Muscle layer of duodenum (tissue), 2 donors: ENCODE measurements around the gene PRICKLE4.
A peak's percentile ranks its signal among the peaks of the same experiment; 100 is the strongest.

Experiments
- H3K27ac ChIP-seq: one replicate; pipeline ENCODE4 v1.7.0; 2013; ENCODE audit warnings: mild to moderate bottlenecking, low read length
- H3K27me3 ChIP-seq: one replicate; pipeline ENCODE4 v1.7.0; 2013; ENCODE audit warnings: low read depth, mild to moderate bottlenecking, control low read depth, low read length
- H3K36me3 ChIP-seq, 2 donors: one replicate each; pipeline ENCODE4 v1.7.0; 2013; ENCODE audit warnings: low read length in 2 of 2, control low read depth in 1 of 2, mild to moderate bottlenecking in 1 of 2; ENCODE audit not compliant: insufficient read depth in 2 of 2, control insufficient read depth in 1 of 2
- H3K4me1 ChIP-seq, 2 donors: one replicate each; pipeline ENCODE4 v1.7.0; 2013; ENCODE audit warnings: low read length in 2 of 2, mild to moderate bottlenecking in 2 of 2, control low read depth in 1 of 2, moderate library complexity in 1 of 2; ENCODE audit not compliant: insufficient read depth in 2 of 2, control insufficient read depth in 1 of 2
- H3K4me3 ChIP-seq, 2 donors: one replicate each; pipeline ENCODE4 v1.7.0; 2013; ENCODE audit warnings: low read length in 2 of 2, low read depth in 1 of 2, mild to moderate bottlenecking in 1 of 2
- H3K9me3 ChIP-seq, 2 donors: one replicate each; pipeline ENCODE4 v1.7.0; 2013; ENCODE audit warnings: low read length in 2 of 2, control low read depth in 1 of 2, mild to moderate bottlenecking in 1 of 2; ENCODE audit not compliant: control insufficient read depth in 1 of 2
- donor health status: healthy.

PRICKLE4 gene, protein sequence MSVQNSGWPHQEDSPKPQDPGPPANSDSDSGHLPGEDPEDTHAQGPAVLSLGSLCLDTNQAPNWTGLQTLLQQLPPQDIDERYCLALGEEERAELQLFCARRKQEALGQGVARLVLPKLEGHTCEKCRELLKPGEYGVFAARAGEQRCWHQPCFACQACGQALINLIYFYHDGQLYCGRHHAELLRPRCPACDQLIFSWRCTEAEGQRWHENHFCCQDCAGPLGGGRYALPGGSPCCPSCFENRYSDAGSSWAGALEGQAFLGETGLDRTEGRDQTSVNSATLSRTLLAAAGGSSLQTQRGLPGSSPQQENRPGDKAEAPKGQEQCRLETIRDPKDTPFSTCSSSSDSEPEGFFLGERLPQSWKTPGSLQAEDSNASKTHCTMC

DNA sequence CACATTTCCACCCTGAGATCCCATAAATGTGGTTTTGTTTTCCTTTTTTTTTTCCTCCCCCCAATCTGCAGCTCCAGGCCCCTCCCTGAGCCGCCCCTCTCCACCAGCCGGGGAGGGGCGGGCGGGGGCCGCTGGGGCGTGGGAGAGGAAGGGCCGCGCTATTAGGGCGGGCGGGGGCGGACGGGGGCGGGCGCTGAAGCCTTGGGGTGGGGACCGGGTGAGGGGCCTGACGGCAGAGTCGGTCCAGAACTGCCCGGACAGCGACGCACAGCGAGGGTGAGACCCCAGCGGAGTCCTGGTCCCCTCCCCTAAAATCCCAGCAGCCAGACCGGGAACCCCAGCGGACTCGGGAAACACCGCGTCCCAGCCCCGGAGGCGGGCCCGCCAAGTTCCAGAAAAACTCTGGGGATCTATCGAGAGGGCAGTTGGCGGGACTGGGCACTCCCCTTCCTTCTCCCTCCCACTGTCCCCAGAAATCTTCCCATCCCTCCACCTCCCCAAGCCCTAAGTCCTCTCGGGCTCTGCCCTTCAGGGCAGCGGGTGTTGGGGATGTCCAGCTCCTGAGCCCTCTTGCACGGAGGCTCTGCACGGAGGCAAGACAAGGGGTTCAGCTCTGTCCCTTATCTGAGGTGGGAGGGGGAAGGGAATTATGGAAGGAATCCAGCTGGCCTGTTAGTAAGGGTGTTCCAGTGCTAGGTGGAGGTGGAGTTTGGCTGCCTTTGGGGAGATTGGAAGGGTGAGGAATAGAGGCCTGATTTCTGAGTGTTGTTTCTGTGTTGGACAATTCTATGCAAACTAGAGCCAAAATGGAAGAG lies at the start of gene PRICKLE4:
PRICKLE4 (plus strand) TSS at position 232 of the 815 bp plus-strand sequence. CDS start 2,692 bp downstream, outside the sequence.
- Histone ChIP-seq H3K27ac (peak within 1 kb of the TSS; percentile 72), H3K36me3 (peaks cover 0 to 11% of the 10 kb centered on the region in 2 donors), H3K27me3 (no peaks in the 10 kb centered on the region), H3K4me1 (peaks cover 20 to 38% of the 10 kb centered on the region in 2 donors), H3K9me3 (no peaks in the 10 kb centered on the region), H3K4me3 (peak within 1 kb of the TSS; percentile 80 to 87)

DNA sequence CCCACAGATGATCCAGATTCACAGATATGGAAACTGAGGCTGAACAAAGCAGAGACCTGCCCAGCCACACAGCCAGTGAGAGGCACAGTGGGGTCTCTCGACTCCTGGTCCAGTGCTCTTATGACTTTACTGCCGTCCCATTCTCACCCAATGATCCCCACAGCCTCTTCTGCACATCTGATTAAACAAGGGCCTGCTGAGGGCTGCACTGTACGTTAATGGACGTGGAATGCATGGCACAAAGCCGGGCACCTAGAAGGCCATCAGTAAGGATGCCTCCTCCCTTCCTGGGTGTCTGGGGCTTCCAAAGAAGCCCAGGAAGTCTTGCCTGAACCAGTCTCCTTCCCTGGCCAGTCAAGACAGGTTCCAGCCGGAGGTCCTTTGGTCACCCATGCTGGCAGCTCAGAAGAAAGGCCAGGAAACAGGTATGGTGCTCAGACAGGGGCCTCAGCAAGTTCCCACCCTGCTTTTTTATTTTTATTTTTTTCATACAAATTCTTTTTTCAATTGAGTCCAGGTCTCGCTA lies 49.0 kb upstream of the PRICKLE4 start:
- Histone ChIP-seq H3K36me3 (no peaks in the 10 kb centered on the region), H3K4me3 (no peak overlapping the region), H3K4me1 (peaks cover 10 to 55% of the 10 kb centered on the region in 2 donors), H3K27ac (no peak overlapping the region), H3K9me3 (no peaks in the 10 kb centered on the region), H3K27me3 (no peaks in the 10 kb centered on the region)

DNA sequence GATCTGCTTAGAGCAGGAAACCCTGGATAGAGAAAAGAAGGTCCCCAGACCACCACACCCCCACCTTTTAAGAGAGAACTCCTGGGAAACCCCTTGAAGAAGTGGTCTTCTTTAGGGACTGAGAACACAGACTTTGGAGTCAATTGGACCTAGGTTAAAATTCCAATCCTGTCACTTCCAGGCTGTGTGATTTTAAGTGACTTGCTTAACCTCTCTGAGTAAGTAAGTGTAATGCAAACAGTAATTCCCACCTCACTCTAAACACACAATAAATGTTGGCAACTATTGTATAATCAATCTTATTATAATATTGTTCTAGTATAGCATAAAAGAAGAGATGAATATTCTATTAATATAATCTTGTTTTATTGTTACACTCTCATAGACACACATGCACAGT lies 48.4 kb upstream of the PRICKLE4 start:
- Histone ChIP-seq H3K9me3 (no peaks in the 10 kb centered on the region), H3K4me1 (peaks cover 10 to 55% of the 10 kb centered on the region in 2 donors)

DNA sequence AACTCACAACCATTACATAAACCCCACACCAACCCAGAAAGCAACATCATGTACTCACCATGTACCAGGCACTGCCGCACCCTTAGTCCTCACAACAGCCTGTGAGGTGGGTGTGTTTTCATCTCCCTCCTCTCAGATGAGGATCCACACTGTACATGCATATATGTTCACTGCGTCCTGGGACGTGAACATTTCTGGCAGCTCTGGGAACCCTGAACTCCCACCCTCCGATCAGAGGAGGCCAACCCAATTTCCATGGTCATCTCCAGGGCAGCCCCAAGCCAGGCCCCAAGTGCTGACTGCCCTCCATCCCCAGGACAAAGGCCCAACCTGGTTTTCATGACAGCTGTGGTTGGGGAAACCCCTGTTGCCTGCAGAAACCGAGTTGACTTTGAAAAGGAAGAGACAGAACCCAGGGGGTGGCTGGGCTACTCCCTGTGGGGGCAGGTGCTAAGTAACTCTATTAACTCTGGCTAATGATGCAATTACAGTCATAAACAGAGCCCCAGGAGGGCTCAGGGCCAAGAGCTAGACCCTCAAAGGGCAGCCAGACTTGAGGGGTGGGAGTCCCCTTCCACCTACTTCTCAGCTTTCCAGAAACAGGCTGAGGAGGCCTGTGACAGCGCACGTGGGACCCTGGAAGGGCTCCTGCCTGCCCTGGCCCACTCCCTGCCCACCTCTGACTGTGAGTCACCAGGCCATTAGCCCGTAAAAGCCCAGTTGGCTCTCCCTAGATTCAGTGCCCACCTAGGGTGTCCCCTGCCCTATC lies 47.8 kb upstream of the PRICKLE4 start:
- Histone ChIP-seq H3K4me1 (peaks cover 10 to 52% of the 10 kb centered on the region in 2 donors), H3K27me3 (no peaks in the 10 kb centered on the region), H3K36me3 (no peaks in the 10 kb centered on the region), H3K27ac (peak overlapping the region; percentile 60), H3K4me3 (peak overlapping the region; percentile 73 to 74), H3K9me3 (no peaks in the 10 kb centered on the region)

More for the DNA sequence above, 48.4 kb upstream of the PRICKLE4 start:
- H3K4me3 ChIP-seq, result no peak overlapping the region
- no peak overlapping the region for H3K27ac ChIP-seq
- no peaks in the 10 kb centered on the region for H3K36me3 ChIP-seq
- no peaks in the 10 kb centered on the region for H3K27me3 ChIP-seq

DNA sequence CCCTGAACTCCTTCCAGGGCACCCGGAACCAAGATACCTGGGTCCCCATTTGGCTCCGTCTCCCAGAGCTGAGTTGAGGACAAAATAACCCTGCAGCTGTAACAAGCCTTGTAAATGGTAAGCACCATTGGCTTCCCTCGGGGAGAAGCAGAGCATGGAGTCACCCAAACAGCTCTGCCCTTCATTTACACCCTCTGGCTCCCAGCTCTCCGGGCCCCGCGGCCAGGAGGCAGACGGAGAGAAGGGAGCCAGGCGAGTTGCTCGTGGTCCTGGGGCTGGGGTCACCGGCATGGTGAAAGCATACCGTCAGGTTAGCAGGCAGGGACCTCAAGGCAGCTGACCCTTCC lies 47.2 kb upstream of the PRICKLE4 start:
- H3K9me3 ChIP-seq, result no peaks in the 10 kb centered on the region
- peak overlapping the region; percentile 60 for H3K27ac ChIP-seq
- peak overlapping the region; percentile 73 to 74 for H3K4me3 ChIP-seq
- peaks cover 10 to 50% of the 10 kb centered on the region in 2 donors for H3K4me1 ChIP-seq
- H3K27me3 ChIP-seq, result no peaks in the 10 kb centered on the region
- no peaks in the 10 kb centered on the region for H3K36me3 ChIP-seq

DNA sequence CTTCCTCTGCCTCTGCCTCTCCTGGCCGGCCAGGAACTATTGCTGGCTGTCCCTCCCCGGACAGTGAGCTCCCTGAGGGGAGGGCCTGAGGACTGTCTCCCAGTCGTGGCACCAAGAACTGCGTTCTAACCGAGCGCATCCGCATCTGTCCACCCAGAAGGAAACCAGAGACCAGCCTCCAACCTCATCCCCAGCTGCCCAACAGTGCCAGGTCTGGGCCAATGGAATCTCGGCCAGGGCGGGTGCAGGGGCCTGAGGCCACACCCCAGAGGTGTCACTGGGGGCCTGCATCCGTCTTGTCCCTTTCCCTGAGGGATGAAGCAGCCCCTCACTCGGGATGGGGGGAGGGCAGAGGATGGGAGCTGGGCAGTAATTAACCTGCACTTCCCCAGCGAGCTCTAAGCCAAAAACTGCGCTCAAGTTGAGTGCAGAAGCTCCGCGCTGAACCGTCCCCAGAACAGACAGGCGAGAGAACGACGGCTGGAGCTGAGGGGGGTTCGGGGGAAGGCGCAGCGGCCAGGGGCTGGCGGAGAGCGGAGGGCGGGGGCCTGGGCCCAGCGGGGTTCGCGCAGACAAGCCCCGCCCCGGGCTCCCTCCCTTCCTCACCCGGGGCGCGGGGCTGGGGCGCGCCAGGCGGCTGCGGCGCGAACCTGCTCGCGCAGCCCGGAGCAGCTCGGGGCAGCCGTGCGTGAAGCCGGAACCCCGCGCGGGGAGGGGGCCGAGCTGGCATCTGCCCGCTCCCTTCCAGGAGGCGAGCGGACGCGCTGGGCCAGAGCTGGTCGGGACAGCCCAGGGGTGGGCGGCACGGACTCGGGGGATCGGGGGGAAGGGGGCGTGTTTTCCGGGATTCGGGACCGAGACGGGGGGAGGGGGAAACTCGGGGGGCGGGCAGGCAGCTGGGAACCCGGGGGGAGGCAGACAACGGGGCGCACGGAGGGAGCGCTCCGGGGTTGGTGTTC lies 46.6 kb upstream of the PRICKLE4 start:
- Histone ChIP-seq H3K27me3 (no peaks in the 10 kb centered on the region), H3K36me3 (no peaks in the 10 kb centered on the region), H3K4me1 (peaks cover 10 to 44% of the 10 kb centered on the region in 2 donors), H3K27ac (peak overlapping the region; percentile 60), H3K9me3 (no peaks in the 10 kb centered on the region), H3K4me3 (peak overlapping the region; percentile 73 to 74)

DNA sequence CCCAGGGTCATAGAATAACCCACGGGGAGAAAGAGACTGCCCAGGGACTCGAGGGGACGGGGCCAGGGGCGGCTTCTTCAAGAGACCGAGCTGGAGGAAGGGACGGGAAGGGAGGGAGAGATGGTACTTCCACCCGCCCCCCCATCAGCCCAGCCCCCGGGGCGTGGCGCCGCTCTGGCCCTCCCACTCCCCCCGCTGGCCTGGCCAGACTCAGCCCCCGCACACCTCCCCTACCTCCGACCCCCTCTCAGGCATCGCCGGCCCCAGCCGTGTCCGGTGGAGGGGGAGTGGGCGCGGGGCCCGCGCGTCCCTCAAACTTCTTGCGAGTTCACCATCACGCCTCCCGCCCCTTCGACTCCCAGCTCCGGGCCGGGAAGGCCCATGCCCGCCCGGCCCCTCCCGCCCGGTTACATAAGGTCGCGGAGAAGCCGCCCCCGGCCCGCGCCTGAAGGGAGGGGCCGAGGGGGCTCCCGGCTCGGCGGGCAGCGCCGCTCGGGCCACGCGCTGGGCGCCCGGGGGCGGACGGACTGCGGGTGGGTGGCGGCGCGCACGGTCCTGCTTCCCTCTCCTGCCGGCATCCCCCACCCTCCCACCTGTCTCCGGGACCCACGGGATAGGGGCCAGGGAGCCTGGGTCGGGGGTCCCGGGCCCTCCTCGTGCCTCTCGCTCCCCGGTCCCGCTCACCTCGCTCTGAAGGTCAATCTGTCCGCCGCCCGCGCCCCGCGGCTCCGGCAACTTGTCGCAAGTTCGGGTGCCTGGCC lies 45.7 kb upstream of the PRICKLE4 start:
- Histone ChIP-seq H3K36me3 (no peaks in the 10 kb centered on the region), H3K4me1 (peaks cover 10 to 40% of the 10 kb centered on the region in 2 donors), H3K9me3 (no peaks in the 10 kb centered on the region), H3K4me3 (peak overlapping the region; percentile 73 to 74), H3K27me3 (no peaks in the 10 kb centered on the region), H3K27ac (no peak overlapping the region)

DNA sequence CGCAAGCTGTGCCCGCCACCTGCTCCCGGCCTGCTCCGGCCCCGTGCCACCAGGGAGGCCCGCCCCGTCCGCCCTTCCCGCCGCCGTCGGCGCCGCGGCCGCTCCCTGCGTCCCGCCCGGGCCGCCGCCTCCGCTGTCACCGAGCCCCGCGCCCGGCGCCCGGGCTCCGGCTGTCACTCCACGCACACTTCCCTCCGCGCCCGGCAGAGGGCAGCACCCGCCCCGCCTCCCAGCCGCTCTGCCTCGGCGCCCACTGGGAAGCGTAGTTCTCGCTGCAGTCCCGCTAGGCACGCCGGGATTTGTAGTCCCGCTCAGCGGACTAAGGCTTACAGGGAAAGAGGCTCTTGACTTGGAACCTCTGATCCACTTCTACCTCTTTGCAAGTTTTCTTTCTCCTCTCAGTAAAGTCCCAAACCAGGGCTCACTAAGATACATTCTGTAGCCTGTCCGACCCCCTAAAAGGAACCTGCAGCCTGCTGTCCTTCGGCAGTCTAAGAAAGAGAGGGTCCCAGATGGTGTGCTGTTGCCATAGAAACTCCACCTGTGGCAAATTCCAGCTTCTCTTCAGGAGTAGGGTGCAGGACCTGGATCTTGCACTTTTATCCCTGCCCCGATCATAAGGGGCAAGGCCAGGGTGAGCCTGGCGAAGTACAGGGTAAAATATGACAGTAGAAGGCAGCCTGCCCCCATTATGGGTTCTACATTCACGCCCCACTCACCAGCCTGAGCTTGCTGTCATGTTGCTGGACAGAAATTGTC lies 45.0 kb upstream of the PRICKLE4 start, which contains the start of gene TFEB:
TFEB (minus strand) TSS at position 182 of the 759 bp plus-strand sequence. CDS start 44,395 bp downstream, outside the sequence.
- no peak within 1 kb of the TSS for H3K27ac ChIP-seq
- H3K27me3 ChIP-seq, result no peaks in the 10 kb centered on the region
- H3K9me3 ChIP-seq, result no peaks in the 10 kb centered on the region
- no peaks in the 10 kb centered on the region for H3K36me3 ChIP-seq
- peaks cover 10 to 34% of the 10 kb centered on the region in 2 donors for H3K4me1 ChIP-seq
- H3K4me3 ChIP-seq, result peak within 1 kb of the TSS; percentile 73 to 74

DNA sequence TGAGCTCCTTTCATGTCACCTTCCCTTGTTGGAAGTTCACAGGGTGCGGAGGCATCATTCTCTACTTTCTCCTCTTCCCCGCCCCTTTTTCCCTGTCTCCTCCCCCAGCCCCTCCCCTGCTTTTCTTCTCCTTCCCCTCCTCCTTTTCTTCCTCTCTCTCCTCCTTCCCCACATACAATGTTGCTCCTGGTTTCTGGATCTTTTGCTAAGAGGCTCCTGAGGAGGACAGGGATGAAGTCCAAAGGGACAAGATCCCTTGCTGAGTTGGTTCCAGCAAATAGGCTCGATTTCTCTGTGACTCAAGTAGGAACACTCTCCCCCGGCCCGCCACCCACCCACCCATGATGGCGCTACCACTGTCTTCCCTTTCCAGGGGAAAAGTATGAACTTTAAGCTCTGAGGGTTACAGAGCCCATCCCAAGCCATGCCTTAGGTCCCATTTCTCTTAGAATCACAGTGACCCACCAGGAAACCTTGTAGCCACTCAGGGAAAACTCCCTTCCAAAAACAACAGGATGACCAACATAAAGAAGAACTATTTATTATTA lies 44.3 kb upstream of the PRICKLE4 start:
- Histone ChIP-seq H3K4me1 (peaks cover 10 to 27% of the 10 kb centered on the region in 2 donors), H3K4me3 (peak overlapping the region in 1 of 2 donors; percentile 37)

More for the DNA sequence above, 44.3 kb upstream of the PRICKLE4 start:
- Histone ChIP-seq H3K27me3 (no peaks in the 10 kb centered on the region), H3K27ac (no peak overlapping the region), H3K36me3 (no peaks in the 10 kb centered on the region), H3K9me3 (no peaks in the 10 kb centered on the region)
